Measurements from ENCODE around the gene HCN2. TPM values are rescaled to one million over a fixed set of nuclear protein-coding genes. Genes with fewer than 3 reads are reported as not detected.

HCN2 gene
- total RNA-seq, 6 donors from 2014 or later = 0.46 to 0.47 (median 0.46) TPM; not detected in 3

GRCh38 chr19:610801-611480 is 21.3 kb downstream of the HCN2 start:
- Histone ChIP-seq H3K4me1 (peaks cover 25 to 39% (median 38%) of the 10 kb centered on the region in 4 donors), H3K9me3 (no peaks in the 10 kb centered on the region), H3K27ac (peak overlapping the region; percentile 74 to 85 (median 78)), H3K27me3 (peaks cover 0 to 3% (median 0%) of the 10 kb centered on the region in 4 donors), H3K4me3 (peak overlapping the region in 3 of 4 donors; percentile 29 to 45 (median 33)), H3K36me3 (no peaks in the 10 kb centered on the region)
- WGBS, 2 donors = 39 to 52% methylated on average over 24 to 33 of the region's 36 CpGs
- TF ChIP-seq POLR2AphosphoS5 (IDR thresholded peaks at IDR 0.05) (peak; percentile 11 to 22), CTCF (IDR thresholded peaks at IDR 0.05) (no peak)
- DNase-seq = peak; percentile 23 to 84
- ATAC-seq (ENCODE audit: low FRiP score in 2 of 2) = peak; percentile 17 to 41

GRCh38 chr19:611481-611868 is 21.8 kb downstream of the HCN2 start:
- Histone ChIP-seq H3K36me3 (no peaks in the 10 kb centered on the region), H3K9me3 (no peaks in the 10 kb centered on the region), H3K4me3 (peak overlapping the region in 2 of 4 donors; percentile 29 to 45), H3K27me3 (peaks cover 0 to 6% (median 0%) of the 10 kb centered on the region in 4 donors), H3K4me1 (peaks cover 25 to 43% (median 40%) of the 10 kb centered on the region in 4 donors), H3K27ac (peak overlapping the region; percentile 74 to 85 (median 78))
- no peak for DNase-seq
- WGBS, 2 donors = 73 to 77% methylated on average over 12 to 13 of the region's 13 CpGs
- TF ChIP-seq CTCF (IDR thresholded peaks at IDR 0.05) = no peak
- TF ChIP-seq POLR2AphosphoS5 (IDR thresholded peaks at IDR 0.05) = no peak
- no peak for TF ChIP-seq POLR2A (IDR thresholded peaks at IDR 0.05)
- ATAC-seq (ENCODE audit: low FRiP score in 2 of 2) = no peak

GRCh38 chr19:612941-613340 is 23.3 kb downstream of the HCN2 start:
- ATAC-seq (ENCODE audit: low FRiP score in 2 of 2) (no peak), DNase-seq (peak in 1 of 2 donors; percentile 72)
- 90 to 93% methylated on average over 30 of the region's 33 CpGs for WGBS, 2 donors
- H3K4me3 ChIP-seq = no peak overlapping the region
- TF ChIP-seq CTCF (IDR thresholded peaks at IDR 0.05) (no peak), POLR2A (IDR thresholded peaks at IDR 0.05) (no peak), EP300 (IDR thresholded peaks at IDR 0.05) (no peak), POLR2AphosphoS5 (IDR thresholded peaks at IDR 0.05) (no peak)
- H3K27ac ChIP-seq = no peak overlapping the region
- no peaks in the 10 kb centered on the region for H3K9me3 ChIP-seq
- H3K4me1 ChIP-seq = peaks cover 25 to 47% (median 39%) of the 10 kb centered on the region in 4 donors
- peaks cover 0 to 13% (median 8%) of the 10 kb centered on the region in 4 donors for H3K36me3 ChIP-seq
- peaks cover 0 to 7% (median 0%) of the 10 kb centered on the region in 4 donors for H3K27me3 ChIP-seq

- Histone ChIP-seq H3K4me1 (peaks cover 19 to 41% (median 29%) of the 10 kb centered on the region in 4 donors), H3K4me3 (no peak overlapping the region), H3K9me3 (no peaks in the 10 kb centered on the region), H3K27ac (no peak overlapping the region), H3K36me3 (peaks cover 9 to 23% (median 17%) of the 10 kb centered on the region in 4 donors), H3K27me3 (peaks cover 0 to 7% (median 0%) of the 10 kb centered on the region in 4 donors)
- ATAC-seq (ENCODE audit: low FRiP score in 2 of 2) (no peak), DNase-seq (peak in 1 of 2 donors; percentile 79)
- 84 to 88% methylated on average over 34 to 41 of the region's 54 CpGs for WGBS, 2 donors
- TF ChIP-seq CTCF (IDR thresholded peaks at IDR 0.05) (no peak), POLR2AphosphoS5 (IDR thresholded peaks at IDR 0.05) (no peak), POLR2A (IDR thresholded peaks at IDR 0.05) (no peak), EP300 (IDR thresholded peaks at IDR 0.05) (no peak)
Measured at GRCh38 chr19:613732-614567, 24.3 kb downstream of the HCN2 start.

All from upper lobe of left lung (tissue), 6 donors.